HepG2 (cell line): ENCODE data around the gene TMEM187. TPM values are rescaled to one million over a fixed set of nuclear protein-coding genes. Genes with fewer than 3 reads are reported as not detected.

ENCODE experiments used
- ARHGAP35 ChIP-seq: sonication (generic); formaldehyde crosslinking; IDR thresholded peaks from 2 replicates; pipeline ENCODE4 v1.9.0; 2022; ENCODE audit warnings: mild to moderate bottlenecking, inconsistent platforms, moderate library complexity, missing genetic modification reagents, borderline replicate concordance
- CC2D1A ChIP-seq: sonication (generic); formaldehyde crosslinking; IDR thresholded peaks from 2 replicates; pipeline ENCODE4 v1.8.1; 2023; ENCODE audit warnings: mild to moderate bottlenecking, missing genetic modification reagents
- ELF1 ChIP-seq: sonication (generic); formaldehyde crosslinking; IDR thresholded peaks from 2 replicates; pipeline ENCODE4 v1.4.0; 2020; ENCODE audit warnings: missing genetic modification reagents
- FOXA1 ChIP-seq, 2 experiments: fragments of 450-650 bp in 1 of 2; sonication (generic) in 1 of 2; formaldehyde crosslinking in 1 of 2; IDR thresholded peaks; 2 replicates each; pipeline versions ENCODE4 v1.4.0 to v1.6.1; 2016 to 2020; ENCODE audit warnings: missing genetic modification reagents in 1 of 2
- FOXK1 ChIP-seq: sonication (generic); formaldehyde crosslinking; IDR thresholded peaks from 2 replicates; pipeline ENCODE4 v1.4.0; 2020; ENCODE audit warnings: low read depth, missing genetic modification reagents, borderline replicate concordance
- FOXP1 ChIP-seq, 2 experiments: fragments of 450-650 bp in 1 of 2; IDR thresholded peaks; 2 replicates each; pipeline ENCODE4 v1.6.1; 2017 to 2018; ENCODE audit warnings: antibody characterized with exemption in 1 of 2
- HIVEP1 ChIP-seq: sonication (generic); formaldehyde crosslinking; IDR thresholded peaks from 2 replicates; pipeline ENCODE4 v1.4.0; 2020; ENCODE audit warnings: mild to moderate bottlenecking, missing genetic modification reagents
- HMGA1 ChIP-seq: sonication (generic); formaldehyde crosslinking; conservative IDR thresholded peaks from 2 replicates; pipeline ENCODE4 v1.4.0; 2020; ENCODE audit warnings: missing genetic modification reagents
- HMGXB4 ChIP-seq, 2 experiments: sonication (generic) in 1 of 2; formaldehyde crosslinking in 1 of 2; IDR thresholded peaks; 2 replicates each; pipeline versions ENCODE4 v1.4.0 to v1.6.1; 2018 to 2020; ENCODE audit warnings: missing genetic modification reagents in 2 of 2, borderline replicate concordance in 1 of 2, low read depth in 1 of 2, mild to moderate bottlenecking in 1 of 2, missing biosample characterization in 1 of 2
- HNRNPL ChIP-seq: fragments of 200-400 bp; formaldehyde crosslinking; IDR thresholded peaks from 2 replicates; pipeline ENCODE4 v1.6.1; 2017; ENCODE audit warnings: mild to moderate bottlenecking, low read depth, low read length
- MAX ChIP-seq: IDR thresholded peaks from 2 replicates; pipeline ENCODE4 v1.6.1; 2012; ENCODE audit warnings: inconsistent platforms
- PBX3 ChIP-seq: sonication (generic); formaldehyde crosslinking; IDR thresholded peaks from 2 replicates; pipeline ENCODE4 v1.8.1; 2023; ENCODE audit warnings: missing genetic modification reagents, inconsistent platforms, borderline replicate concordance
- SRSF9 ChIP-seq: fragments of 200-400 bp; formaldehyde crosslinking; IDR thresholded peaks from 2 replicates; pipeline ENCODE4 v1.6.1; 2018; ENCODE audit warnings: borderline replicate concordance, mild to moderate bottlenecking, low read depth, low read length; ENCODE audit not compliant: insufficient read depth, poor library complexity, severe bottlenecking
- TOE1 ChIP-seq: sonication (generic); formaldehyde crosslinking; IDR thresholded peaks from 2 replicates; pipeline ENCODE4 v1.4.0; 2020; ENCODE audit warnings: mild to moderate bottlenecking, missing genetic modification reagents
- ZBTB20 ChIP-seq: sonication (generic); formaldehyde crosslinking; IDR thresholded peaks from 2 replicates; pipeline ENCODE4 v1.8.1; 2023; ENCODE audit warnings: missing genetic modification reagents, low read depth, mild to moderate bottlenecking, borderline replicate concordance
- ZBTB43 ChIP-seq: sonication (generic); formaldehyde crosslinking; conservative IDR thresholded peaks from 2 replicates; pipeline ENCODE4 v1.4.0; 2020; ENCODE audit warnings: missing genetic modification reagents
- ZBTB8A ChIP-seq: sonication (generic); formaldehyde crosslinking; IDR thresholded peaks from 2 replicates; pipeline ENCODE4 v1.4.0; 2020; ENCODE audit warnings: mild to moderate bottlenecking, low read depth, missing genetic modification reagents, borderline replicate concordance
- ZFP36 ChIP-seq: fragments of 150-350 bp; IDR thresholded peaks from 2 replicates; pipeline ENCODE4 v1.6.1; 2018; ENCODE audit warnings: borderline replicate concordance, low read length, low read depth; ENCODE audit not compliant: partially characterized antibody
- ZMAT5 ChIP-seq: sonication (generic); formaldehyde crosslinking; IDR thresholded peaks from 2 replicates; pipeline ENCODE4 v1.5.0; 2020; ENCODE audit warnings: mild to moderate bottlenecking, low read depth, missing genetic modification reagents, borderline replicate concordance
- ZNF138 ChIP-seq: sonication (generic); formaldehyde crosslinking; IDR thresholded peaks from 2 replicates; pipeline ENCODE4 v1.5.0; 2020; ENCODE audit warnings: mild to moderate bottlenecking, low read depth, missing genetic modification reagents
- ZNF24 ChIP-seq: fragments of 450-650 bp; IDR thresholded peaks from 2 replicates; pipeline ENCODE4 v1.6.1; 2017; ENCODE audit warnings: antibody characterized with exemption, mild to moderate bottlenecking
- ZNF598 ChIP-seq: sonication (generic); formaldehyde crosslinking; IDR thresholded peaks from 2 replicates; pipeline ENCODE4 v1.5.1; 2020; ENCODE audit warnings: mild to moderate bottlenecking, missing genetic modification reagents, borderline replicate concordance
- ZNF614 ChIP-seq: IDR thresholded peaks from 2 replicates; pipeline ENCODE4 v1.6.1; 2018; ENCODE audit warnings: missing biosample characterization, missing genetic modification reagents, inconsistent platforms, borderline replicate concordance
- ZSCAN9 ChIP-seq: IDR thresholded peaks from 2 replicates; pipeline ENCODE4 v1.6.1; 2016; ENCODE audit warnings: borderline replicate concordance
- polyA plus RNA-seq, 8 experiments: library from polyadenylated mRNA; depleted of rRNA in 3 of 8; stranded (reverse) in 7 of 8; unstranded in 1 of 8; fragments of >200 nt; fragmentation: Illumina TruSeq in 4 of 8; extraction: Trizol in 4 of 8; gene quantifications; 2 replicates each; pipeline versions ENCODE4 v1.2.1 to v1.2.3, GENCODE V29; 2011 to 2016; ENCODE audit warnings: low read depth in 4 of 8, missing spikeins in 1 of 8, mixed read lengths in 1 of 8; ENCODE audit not compliant: insufficient read depth in 1 of 8
- total RNA-seq, 5 experiments: library from RNA; depleted of rRNA; stranded (reverse); fragments of >200 nt; fragmentation: Illumina TruSeq; extraction: Trizol; gene quantifications; 2 replicates each; pipeline ENCODE4 v1.2.3, GENCODE V29; 2016; ENCODE audit warnings: low read depth in 1 of 5

Gene TMEM187
- total and polyA plus RNA-seq, 2 of the 13 experiments (the other 11 are each of a cell fraction or from before 2014, with no cell fraction given): 2.2 to 6.2 TPM

GRCh38 chrX:153927922-153928760 lies 44.4 kb upstream of the TMEM187 start (continued):
- TF ChIP-seq FOXP1 (IDR thresholded peaks at IDR 0.05) (no peak), FOXP1 (CRISPR knock-in tag; IDR thresholded peaks at IDR 0.05) (no peak), CC2D1A (CRISPR knock-in tag) (no peak), ARHGAP35 (CRISPR knock-in tag) (no peak), ZBTB8A (no peak), ZBTB43 (no peak), FOXK1 (CRISPR knock-in tag) (no peak), FOXA1 (IDR thresholded peaks at IDR 0.05) (no peak), FOXA1 (CRISPR knock-in tag; IDR thresholded peaks at IDR 0.05) (no peak), SRSF9 (no peak), ZNF24 (no peak), ZMAT5 (no peak), ZFP36 (no peak), PBX3 (CRISPR knock-in tag) (no peak), ZNF598 (CRISPR knock-in tag) (no peak), ZNF138 (no peak), HNRNPL (no peak), HMGA1 (CRISPR knock-in tag) (no peak), ELF1 (CRISPR knock-in tag) (peak; percentile 84), ZSCAN9 (no peak), HIVEP1 (CRISPR knock-in tag) (peak; percentile 53; the same call in 1 of the 2 replicates), HMGXB4 (CRISPR knock-in tag; IDR thresholded peaks at IDR 0.05; ENCODE audit: borderline replicate concordance in 1 of 2, low read depth in 1 of 2) (peak in 1 of 2 experiments; percentile 2; a peak in 1 of 4 replicates), ZBTB20 (CRISPR knock-in tag) (no peak), TOE1 (CRISPR knock-in tag) (no peak), ZNF614 (CRISPR knock-in tag) (0 out of 2 replicates have a peak, but pooled peaks have one; percentile 11), MAX (peak; percentile 36; the same call in 1 of the 2 replicates)
